Keratinocyte (primary cell): ENCODE measurements around the gene RRP12.

Experiments used
- CTCF ChIP-seq, 3 experiments: IDR thresholded peaks in 1 of 3; conservative IDR thresholded peaks in 1 of 3; optimal IDR thresholded peaks in 1 of 3; 2 replicates in 2 of 3; 3 replicates in 1 of 3; pipeline versions ENCODE3 to v1.5.1; 2011; ENCODE audit warnings: low read length in 3 of 3, mild to moderate bottlenecking in 3 of 3, moderate library complexity in 2 of 3, control low read depth in 1 of 3, inconsistent platforms in 1 of 3; ENCODE audit not compliant: insufficient read depth in 2 of 3; ENCODE audit errors: extremely low read depth in 1 of 3
- EZH2 ChIP-seq: IDR thresholded peaks from one replicate; pipeline ENCODE4 v1.6.1; 2012; ENCODE audit warnings: inconsistent platforms, mild to moderate bottlenecking, low read length, moderate library complexity

DNA sequence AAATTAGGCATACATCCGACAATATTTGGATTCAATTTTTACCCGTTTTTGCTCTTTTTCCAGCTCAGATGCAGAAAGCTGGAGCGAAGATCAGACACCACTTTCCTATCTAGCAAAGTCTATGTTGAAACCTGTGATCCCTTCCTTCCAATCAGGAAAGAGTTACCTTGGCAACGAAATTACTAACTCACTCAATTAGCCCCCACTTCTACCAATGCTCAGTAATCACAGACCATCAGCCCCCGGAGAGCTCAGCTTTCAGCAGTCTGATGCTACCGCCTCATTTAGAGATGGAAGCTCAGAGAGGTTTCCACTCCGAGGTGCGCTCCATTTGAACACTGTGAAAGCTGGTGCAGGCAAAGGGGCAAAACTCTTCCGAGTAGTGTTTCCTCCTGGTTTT is 75.4 kb downstream of the RRP12 start:
- no peak for TF ChIP-seq CTCF (optimal IDR thresholded peaks at IDR 0.05 in 1 of 3, IDR thresholded peaks at IDR 0.05 in 1 of 3, conservative IDR thresholded peaks at IDR 0.05 in 1 of 3; ENCODE audit: extremely low read depth in 1 of 3, insufficient read depth in 2 of 3, low read length in 3 of 3)
- no peak for TF ChIP-seq EZH2
